Tibial nerve (tissue), 4 donors: ENCODE results near the gene MYBBP1A. TPM values are rescaled to one million over a fixed set of nuclear protein-coding genes. Genes with fewer than 3 reads are reported as not detected.

Source experiments
- DNase-seq, 2 donors: peaks; one replicate each; pipeline ENCODE4 v3.0.0-alpha.2; 2019; ENCODE audit warnings: low spot score in 2 of 2
- H3K27ac ChIP-seq, 4 donors: fragments of 200-600 bp; sonication (generic) in 3 of 4; one replicate each; pipeline ENCODE4 v1.5.1; 2017 to 2019; ENCODE audit warnings: mild to moderate bottlenecking in 1 of 4
- H3K27me3 ChIP-seq, 2 donors: fragments of 200-600 bp; sonication (generic) in 1 of 2; one replicate each; pipeline versions ENCODE4 v1.5.1 to v1.6.0; 2017 to 2019
- H3K36me3 ChIP-seq, 3 donors: fragments of 200-600 bp; sonication (generic); one replicate each; pipeline ENCODE4 v1.5.1; 2018 to 2019
- H3K4me1 ChIP-seq, 4 donors: fragments of 200-600 bp; sonication (generic) in 3 of 4; one replicate each; pipeline ENCODE4 v1.5.1; 2017 to 2019
- H3K4me3 ChIP-seq, 4 donors: fragments of 200-600 bp; sonication (generic) in 3 of 4; one replicate each; pipeline ENCODE4 v1.5.1; 2017 to 2019; ENCODE audit warnings: mild to moderate bottlenecking in 1 of 4, moderate library complexity in 1 of 4
- H3K9me3 ChIP-seq, 4 donors: fragments of 200-600 bp; sonication (generic) in 3 of 4; one replicate each; pipeline ENCODE4 v1.5.1; 2017 to 2019
- CTCF ChIP-seq, 5 experiments: fragments of 200-600 bp in 3 of 5; fragments of 450-650 bp in 2 of 5; sonication (generic) in 3 of 5; IDR thresholded peaks; one replicate each; pipeline ENCODE4 v1.5.1; 2016 to 2019; ENCODE audit warnings: antibody characterized with exemption in 5 of 5, mild to moderate bottlenecking in 3 of 5, moderate library complexity in 2 of 5
- EP300 ChIP-seq, 2 donors: sonication (generic); formaldehyde crosslinking; IDR thresholded peaks; one replicate each; pipeline ENCODE4 v1.6.1; 2017; ENCODE audit warnings: antibody characterized with exemption in 2 of 2, mild to moderate bottlenecking in 1 of 2
- POLR2A ChIP-seq, 2 donors: fragments of 450-650 bp; IDR thresholded peaks; one replicate each; pipeline ENCODE4 v1.6.1; 2017; ENCODE audit warnings: antibody characterized with exemption in 2 of 2, mild to moderate bottlenecking in 2 of 2, moderate library complexity in 2 of 2
- WGBS, 2 donors: methylation state at CpG; one replicate each; pipeline ENCODE4 v1.1.5; 2018; 5-methylcytosine and 5-hydroxymethylcytosine counted together
- total RNA-seq, 4 donors: library from RNA; depleted of rRNA; stranded (reverse); fragments of >200 nt; gene quantifications; one replicate each; pipeline ENCODE4 v1.1.0, GENCODE V29; 2016

Gene MYBBP1A
- total RNA-seq, 4 donors from 2014 or later = 53.8 to 119 (median 54.4) TPM

GRCh38 chr17:4574448-4575045 is 19.4 kb upstream of the MYBBP1A start:
- H3K27ac ChIP-seq = no peak overlapping the region
- peaks cover 0 to 11% of the 10 kb centered on the region in 2 donors for H3K27me3 ChIP-seq
- H3K36me3 ChIP-seq = no peaks in the 10 kb centered on the region
- H3K9me3 ChIP-seq = no peaks in the 10 kb centered on the region
- DNase-seq = no peak
- no peaks in the 10 kb centered on the region for H3K4me1 ChIP-seq
- TF ChIP-seq CTCF (IDR thresholded peaks at IDR 0.05) = no peak
- no peak overlapping the region for H3K4me3 ChIP-seq
- 84 to 90% methylated on average over 9 of the region's 9 CpGs for WGBS, 2 donors

DNA sequence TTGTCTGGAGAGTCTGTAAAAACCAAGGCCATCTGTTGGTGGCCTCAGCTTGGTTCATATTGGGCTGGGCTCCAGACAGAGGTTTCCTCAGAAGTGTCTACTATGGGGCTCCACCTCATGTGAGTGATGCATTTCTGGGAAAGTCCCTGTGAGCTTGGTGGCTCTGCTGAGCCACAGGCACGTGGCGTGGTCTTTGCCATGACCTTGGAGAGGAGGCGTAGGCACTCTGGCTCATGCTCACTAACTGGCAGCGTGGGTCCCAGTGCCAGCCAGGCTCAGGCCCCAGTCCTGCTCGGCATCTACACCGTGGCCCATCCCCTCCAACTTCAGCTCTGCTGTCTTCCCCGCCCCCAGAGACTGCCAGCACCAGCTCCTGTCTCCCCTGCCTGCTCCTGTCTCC is 18.5 kb upstream of the MYBBP1A start:
- Histone ChIP-seq H3K4me3 (no peak overlapping the region), H3K27me3 (peaks cover 0 to 11% of the 10 kb centered on the region in 2 donors), H3K27ac (no peak overlapping the region), H3K4me1 (no peaks in the 10 kb centered on the region), H3K36me3 (no peaks in the 10 kb centered on the region), H3K9me3 (no peaks in the 10 kb centered on the region)
- TF ChIP-seq CTCF (IDR thresholded peaks at IDR 0.05) = no peak
- TF ChIP-seq EP300 (IDR thresholded peaks at IDR 0.05) = no peak
- no peak for TF ChIP-seq POLR2A (IDR thresholded peaks at IDR 0.05)
- WGBS, 2 donors = 47 to 55% methylated on average over 5 to 7 of the region's 7 CpGs
- no peak for DNase-seq

GRCh38 chr17:4573115-4573514 is 17.9 kb upstream of the MYBBP1A start:
- no peak overlapping the region for H3K27ac ChIP-seq
- WGBS, 2 donors = 57% methylated on average over 4 of the region's 4 CpGs
- no peak overlapping the region for H3K4me3 ChIP-seq
- DNase-seq = no peak
- peaks cover 0 to 11% of the 10 kb centered on the region in 2 donors for H3K27me3 ChIP-seq
- no peaks in the 10 kb centered on the region for H3K9me3 ChIP-seq
- H3K36me3 ChIP-seq = no peaks in the 10 kb centered on the region
- H3K4me1 ChIP-seq = no peaks in the 10 kb centered on the region
- no peak for TF ChIP-seq CTCF (IDR thresholded peaks at IDR 0.05)
- no peak for TF ChIP-seq POLR2A (IDR thresholded peaks at IDR 0.05)
- no peak for TF ChIP-seq EP300 (IDR thresholded peaks at IDR 0.05)

DNA sequence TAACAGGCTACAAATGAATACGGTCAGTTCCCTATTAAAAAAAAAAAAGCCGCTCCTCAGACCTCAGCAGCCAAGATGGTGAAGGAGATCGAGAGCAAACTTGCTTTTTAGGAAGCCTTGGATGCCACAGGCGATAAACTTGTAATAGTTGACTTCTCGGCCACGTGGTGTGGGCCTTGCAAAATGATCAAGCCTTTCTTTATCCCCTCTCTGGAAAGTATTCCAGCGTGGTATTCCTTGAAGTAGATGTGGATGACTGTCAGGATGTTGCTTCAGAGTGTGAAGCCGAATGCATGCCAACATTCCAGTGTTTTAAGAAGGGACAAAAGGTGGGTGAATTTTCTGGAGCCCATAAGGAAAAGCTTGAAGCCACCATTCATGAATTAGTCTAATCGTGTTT is 16.9 kb upstream of the MYBBP1A start:
- Histone ChIP-seq H3K27ac (no peak overlapping the region), H3K4me3 (no peak overlapping the region), H3K4me1 (no peaks in the 10 kb centered on the region), H3K27me3 (peaks cover 0 to 8% of the 10 kb centered on the region in 2 donors), H3K36me3 (no peaks in the 10 kb centered on the region), H3K9me3 (no peaks in the 10 kb centered on the region)
- DNase-seq = no peak
- 80 to 81% methylated on average over 9 of the region's 9 CpGs for WGBS, 2 donors
- TF ChIP-seq CTCF (IDR thresholded peaks at IDR 0.05) (no peak), EP300 (IDR thresholded peaks at IDR 0.05) (no peak), POLR2A (IDR thresholded peaks at IDR 0.05) (no peak)

DNA sequence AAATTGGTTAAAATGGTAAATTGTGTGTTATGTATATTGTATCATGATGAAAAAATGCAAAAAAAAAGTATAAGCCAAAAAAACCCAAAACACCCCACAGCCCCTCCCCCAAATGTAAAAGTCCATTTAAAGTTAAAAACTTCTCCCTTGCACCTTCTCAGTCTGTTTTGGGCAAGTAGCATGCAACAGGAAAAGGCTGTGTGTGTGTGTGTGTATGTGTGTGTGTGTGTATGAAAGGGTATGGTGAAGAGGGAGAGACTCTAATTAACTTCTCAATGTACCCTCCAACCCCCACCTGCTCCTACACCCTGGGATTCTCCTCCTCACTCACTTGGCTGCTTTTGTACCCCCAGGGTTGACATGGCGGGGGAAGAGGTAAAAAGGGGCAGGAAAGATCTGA is 14.4 kb upstream of the MYBBP1A start:
- Histone ChIP-seq H3K36me3 (no peaks in the 10 kb centered on the region), H3K9me3 (no peaks in the 10 kb centered on the region), H3K4me3 (no peak overlapping the region), H3K27me3 (no peaks in the 10 kb centered on the region), H3K4me1 (peaks cover 0 to 11% (median 2%) of the 10 kb centered on the region in 4 donors), H3K27ac (no peak overlapping the region)
- no peak for TF ChIP-seq EP300 (IDR thresholded peaks at IDR 0.05)
- TF ChIP-seq POLR2A (IDR thresholded peaks at IDR 0.05) = no peak
- TF ChIP-seq CTCF (IDR thresholded peaks at IDR 0.05) = no peak
- WGBS, 2 donors = 75 to 88% methylated on average over 1 of the region's 1 CpG
- DNase-seq = no peak
